IMR-90 (cell line): ENCODE measurements around the gene FAM168A. TPM values are rescaled to one million over a fixed set of nuclear protein-coding genes. Genes with fewer than 3 reads are reported as not detected.

Experiments
- ATAC-seq: fragments of 200-7000 bp; cut with Tn5 transposase; 2 replicates; pipeline ENCODE4 v1.9.1; 2020; ENCODE audit warnings: low read depth, mild to moderate bottlenecking, moderate library complexity
- BruUV-seq: library from RNA; stranded (reverse); fragments of 400-500 nt; replicated peaks from 2 replicates; lab custom pipeline; 2021; lab: Mats Ljungman, UMichigan
- CTCF ChIA-PET: fragments of 300-600 bp; formaldehyde crosslinking; extraction: SDS; loops from one replicate; lab custom pipeline; 2021; ENCODE audit warnings: antibody characterized with exemption; lab: Yijun Ruan, JAX
- POLR2A ChIA-PET: fragments of 300-600 bp; sonication (Branson Sonifier 250); formaldehyde crosslinking; loops from one replicate; lab custom pipeline; 2022; ENCODE audit warnings: antibody characterized with exemption; ENCODE audit not compliant: unreplicated experiment; lab: Charles Lee
- DNase-seq: peaks from one replicate; pipeline ENCODE4 v3.0.0; 2013
- H2AFZ ChIP-seq: replicated peaks from 2 replicates; pipeline ENCODE3; 2013; ENCODE audit warnings: low read length, mild to moderate bottlenecking; ENCODE audit not compliant: poor library complexity
- H2AK5ac ChIP-seq: 2 replicates; pipeline ENCODE4 v1.6.1; 2013; ENCODE audit warnings: low read depth, low read length, inconsistent platforms
- H2AK9ac ChIP-seq: replicated peaks from 2 replicates; pipeline ENCODE3; 2013; ENCODE audit warnings: mild to moderate bottlenecking, low read depth, low read length, moderate library complexity; ENCODE audit not compliant: poor library complexity
- H2BK120ac ChIP-seq: 2 replicates; pipeline ENCODE4 v1.6.1; 2013; ENCODE audit warnings: low read depth, low read length, inconsistent platforms
- H2BK15ac ChIP-seq: 3 replicates; pipeline ENCODE4 v1.6.1; 2013; ENCODE audit warnings: low read depth, low read length, inconsistent platforms
- H2BK20ac ChIP-seq: 2 replicates; pipeline ENCODE4 v1.6.1; 2013; ENCODE audit warnings: low read depth, mild to moderate bottlenecking, inconsistent platforms, low read length, moderate library complexity
- H2BK5ac ChIP-seq: 2 replicates; pipeline ENCODE4 v1.6.1; 2013; ENCODE audit warnings: mild to moderate bottlenecking, low read depth, low read length, inconsistent platforms; ENCODE audit not compliant: poor library complexity, severe bottlenecking
- H3K14ac ChIP-seq: replicated peaks from 2 replicates; pipeline ENCODE4 v1.6.1; 2013; ENCODE audit warnings: low read depth, low read length, inconsistent platforms
- H3K18ac ChIP-seq: 2 replicates; pipeline ENCODE4 v1.6.1; 2013; ENCODE audit warnings: low read depth, low read length, control low read depth
- H3K23ac ChIP-seq: 2 replicates; pipeline ENCODE4 v1.6.1; 2013; ENCODE audit warnings: low read depth, low read length, inconsistent platforms
- H3K27ac ChIP-seq: 2 replicates; pipeline ENCODE4 v1.5.1; 2013; ENCODE audit warnings: mild to moderate bottlenecking, control low read depth, low read length; ENCODE audit not compliant: insufficient read depth
- H3K27me3 ChIP-seq: 2 replicates; pipeline ENCODE4 v1.6.1; 2013; ENCODE audit warnings: low read length; ENCODE audit not compliant: control insufficient read depth, insufficient read depth
- H3K36me3 ChIP-seq: 2 replicates; pipeline ENCODE4 v1.6.1; 2013; ENCODE audit warnings: low read length, mixed read lengths; ENCODE audit not compliant: control insufficient read depth, insufficient read depth
- H3K4ac ChIP-seq: 2 replicates; pipeline ENCODE4 v1.6.1; 2013; ENCODE audit warnings: low read depth, low read length, inconsistent platforms
- H3K4me1 ChIP-seq: 2 replicates; pipeline ENCODE4 v1.6.1; 2013; ENCODE audit warnings: low read length, mixed read lengths; ENCODE audit not compliant: control insufficient read depth, insufficient read depth
- H3K4me2 ChIP-seq: 2 replicates; pipeline ENCODE4 v1.6.1; 2013; ENCODE audit warnings: low read depth, mild to moderate bottlenecking, control low read depth, low read length, moderate library complexity
- H3K4me3 ChIP-seq: 2 replicates; pipeline ENCODE4 v1.5.1; 2013; ENCODE audit warnings: low read depth, mild to moderate bottlenecking, control low read depth, low read length, moderate library complexity; ENCODE audit not compliant: insufficient read depth
- H3K56ac ChIP-seq: 2 replicates; pipeline ENCODE4 v1.6.1; 2013; ENCODE audit warnings: low read length, inconsistent platforms; ENCODE audit not compliant: insufficient read depth; ENCODE audit errors: extremely low read depth
- H3K79me1 ChIP-seq, 2 experiments: 2 replicates each; pipeline ENCODE4 v1.6.1; 2013; ENCODE audit warnings: low read length in 2 of 2, inconsistent platforms in 1 of 2, low read depth in 1 of 2
- H3K9ac ChIP-seq: 2 replicates; pipeline ENCODE4 v1.6.1; 2013; ENCODE audit warnings: low read depth, low read length, control low read depth
- H3K9me1 ChIP-seq: 2 replicates; pipeline ENCODE4 v1.6.1; 2013; ENCODE audit warnings: low read length, inconsistent platforms; ENCODE audit not compliant: insufficient read depth
- H3K9me3 ChIP-seq: 2 replicates; pipeline ENCODE4 v1.6.1; 2013; ENCODE audit warnings: low read length; ENCODE audit not compliant: control insufficient read depth, insufficient read depth
- H4K20me1 ChIP-seq: 2 replicates; pipeline ENCODE4 v1.6.1; 2013; ENCODE audit warnings: low read length, inconsistent platforms; ENCODE audit not compliant: insufficient read depth
- H4K5ac ChIP-seq: 2 replicates; pipeline ENCODE4 v1.6.1; 2013; ENCODE audit warnings: mild to moderate bottlenecking, low read depth, low read length, control low read depth
- H4K8ac ChIP-seq, 2 experiments: 2 replicates each; pipeline ENCODE4 v1.6.1; 2013; ENCODE audit warnings: low read depth in 2 of 2, low read length in 2 of 2, control low read depth in 1 of 2, inconsistent platforms in 1 of 2
- H4K91ac ChIP-seq: 2 replicates; pipeline ENCODE4 v1.6.1; 2013; ENCODE audit warnings: low read depth, low read length, inconsistent platforms; ENCODE audit not compliant: insufficient read depth
- BHLHE40 ChIP-seq: fragments of 150-350 bp; IDR thresholded peaks from 2 replicates; pipeline ENCODE4 v1.6.1; 2016; ENCODE audit warnings: mild to moderate bottlenecking, low read depth, low read length
- CEBPB ChIP-seq: IDR thresholded peaks from 2 replicates; pipeline ENCODE4 v1.6.1; 2012; ENCODE audit warnings: low read depth, low read length, improper control_type of control experiment
- CTCF ChIP-seq: conservative IDR thresholded peaks from 2 replicates; pipeline ENCODE4 v1.5.1; 2012; ENCODE audit warnings: mild to moderate bottlenecking, low read depth, low read length, improper control_type of control experiment
- FOS ChIP-seq: fragments of 150-350 bp; IDR thresholded peaks from 2 replicates; pipeline ENCODE4 v1.6.1; 2016; ENCODE audit warnings: low read depth, low read length
- MAFK ChIP-seq: IDR thresholded peaks from 2 replicates; pipeline ENCODE4 v1.6.1; 2012; ENCODE audit warnings: low read depth, low read length, improper control_type of control experiment
- MAZ ChIP-seq: IDR thresholded peaks from 2 replicates; pipeline ENCODE4 v1.6.1; 2012; ENCODE audit warnings: low read depth, mild to moderate bottlenecking, low read length, improper control_type of control experiment, moderate library complexity, borderline replicate concordance
- MXI1 ChIP-seq: IDR thresholded peaks from 2 replicates; pipeline ENCODE4 v1.6.1; 2012; ENCODE audit warnings: low read depth, mild to moderate bottlenecking, low read length, moderate library complexity, borderline replicate concordance
- NFE2L2 ChIP-seq: fragments of 150-350 bp; IDR thresholded peaks from 2 replicates; pipeline ENCODE4 v1.6.1; 2016; ENCODE audit warnings: low read depth, mild to moderate bottlenecking, low read length
- POLR2A ChIP-seq: IDR thresholded peaks from 2 replicates; pipeline ENCODE4 v1.6.1; 2012; ENCODE audit warnings: mild to moderate bottlenecking, low read depth, low read length
- RAD21 ChIP-seq: IDR thresholded peaks from 2 replicates; pipeline ENCODE4 v1.6.1; 2012; ENCODE audit warnings: low read length, improper control_type of control experiment
- RCOR1 ChIP-seq: IDR thresholded peaks from 2 replicates; pipeline ENCODE4 v1.6.1; 2012; ENCODE audit warnings: mild to moderate bottlenecking, low read length, improper control_type of control experiment; ENCODE audit not compliant: insufficient replicate concordance
- RFX5 ChIP-seq: IDR thresholded peaks from 2 replicates; pipeline ENCODE4 v1.8.0; 2012; ENCODE audit warnings: low read depth, mild to moderate bottlenecking, low read length, moderate library complexity
- SMC3 ChIP-seq: fragments of 150-350 bp; IDR thresholded peaks from 2 replicates; pipeline ENCODE4 v1.6.1; 2016; ENCODE audit warnings: low read depth, mild to moderate bottlenecking, antibody characterized with exemption, low read length, moderate library complexity
- USF2 ChIP-seq: fragments of 150-350 bp; IDR thresholded peaks from 2 replicates; pipeline ENCODE4 v1.6.1; 2017; ENCODE audit warnings: mild to moderate bottlenecking, antibody characterized with exemption, low read length, low read depth
- WGBS, 2 experiments: methylation state at CpG; one replicate each; pipeline versions ENCODE4 v1.1.5 to v1.1.7; 2013; ENCODE audit warnings: missing lambda C conversion rate in 2 of 2; ENCODE audit not compliant: insufficient read length in 1 of 2; ENCODE audit errors: extremely low coverage in 2 of 2; 5-methylcytosine and 5-hydroxymethylcytosine counted together
- dilution Hi-C: fragments of 300-500 bp; cut with HindIII; formaldehyde crosslinking; loops from one replicate; pipeline ENCODE4 v1.14.3; 2018; ENCODE audit warnings: low sequenced_read_pairs; ENCODE audit not compliant: unreplicated experiment
- in situ Hi-C: fragments of 300-500 bp; cut with MboI; formaldehyde crosslinking; loops from 3 replicates; pipeline ENCODE4 v1.14.3; 2019; ENCODE audit warnings: low sequenced_read_pairs, inconsistent platforms, mixed read lengths
- intact Hi-C: fragments of 100-400 bp; cut with micrococcal nuclease; formaldehyde crosslinking; loops from 2 replicates; pipeline ENCODE4 v1.10.0; 2022
- polyA plus RNA-seq, 3 experiments: library from polyadenylated mRNA; depleted of rRNA; stranded (reverse); fragments of >200 nt; gene quantifications; 2 replicates each; pipeline ENCODE4 v1.2.3, GENCODE V29; 2012; ENCODE audit warnings: low replicate concordance in 1 of 3
- total RNA-seq: library from RNA; depleted of rRNA; stranded (reverse); fragments of >200 nt; gene quantifications from 2 replicates; pipeline ENCODE4 v1.2.3, GENCODE V29; 2012
- TF ChIP-seq, protein P1 (sequence below): fragments of 150-350 bp; IDR thresholded peaks from 2 replicates; pipeline ENCODE4 v1.6.1; 2016; ENCODE audit warnings: low read depth, mild to moderate bottlenecking, low read length, moderate library complexity, borderline replicate concordance

Gene FAM168A
- total and polyA plus RNA-seq, 2 of the 4 experiments (the other 2 are of a cell fraction), result 13.1 to 22.8 TPM

DNA sequence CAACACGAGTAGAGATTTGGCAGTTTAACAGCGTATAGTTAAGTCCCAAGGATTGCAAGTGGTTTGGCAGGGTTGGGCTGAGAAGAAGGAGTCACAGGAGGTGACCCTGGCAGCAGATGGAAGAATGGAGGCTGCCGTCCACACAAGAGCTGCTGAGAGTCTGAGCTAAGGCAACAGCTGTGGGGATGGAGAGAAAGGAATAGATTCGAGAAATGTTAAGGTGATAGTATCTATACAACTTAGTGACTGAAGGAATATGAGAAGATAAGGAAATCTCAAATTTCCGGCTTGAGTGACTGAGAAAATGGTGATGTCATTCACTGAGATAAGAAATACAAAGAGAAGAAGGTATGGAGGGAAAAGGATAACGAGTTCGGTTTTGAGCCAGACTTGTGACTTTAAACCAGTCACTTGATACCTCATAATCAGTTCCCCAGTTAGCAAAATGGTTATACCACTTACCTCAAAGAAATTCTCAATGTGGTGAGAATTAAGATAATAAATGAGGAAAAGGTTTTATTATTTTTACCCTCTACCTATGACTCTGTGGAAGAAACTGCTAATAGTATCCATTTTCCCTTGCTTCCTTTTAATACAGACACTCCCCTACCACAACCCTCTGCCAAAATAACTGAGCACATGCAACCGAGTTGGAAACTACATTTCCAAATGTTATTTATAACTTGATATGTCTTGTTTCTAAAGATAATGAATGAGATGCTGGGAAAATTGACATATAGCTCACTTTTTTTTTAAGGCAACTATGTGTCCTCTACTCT is 30.7 kb downstream of the FAM168A start:
- ChIA-PET CTCF (interaction anchor here (0.6 to 1.0 kb wide), 2 partner anchors 11 to 28 kb away, joined by 3 to 4 read pairs; no protein-coding TSS in a partner anchor), POLR2A (no interaction called here)
- Histone ChIP-seq H3K9me1 (no peaks in the 10 kb centered on the region; the same call in 1 of the 2 replicates), H3K23ac (no peak overlapping the region), H3K36me3 (no peaks in the 10 kb centered on the region), H3K79me1 (peaks cover 16 to 50% of the 10 kb centered on the region in 2 experiments), H3K9me3 (no peaks in the 10 kb centered on the region), H2BK20ac (no peak overlapping the region), H2AK9ac (no peak overlapping the region), H3K14ac (no peak overlapping the region), H3K9ac (no peak overlapping the region), H3K18ac (no peak overlapping the region), H2AK5ac (no peak overlapping the region), H3K27ac (no peak overlapping the region), H2BK5ac (no peak overlapping the region), H3K4me1 (peaks cover 4% of the 10 kb centered on the region), H2AFZ (no peak overlapping the region), H2BK120ac (no peak overlapping the region), H3K56ac (no peak overlapping the region), H3K4me2 (no peak overlapping the region), H4K8ac (no peak overlapping the region), H3K27me3 (no peaks in the 10 kb centered on the region), H4K20me1 (peaks cover 16% of the 10 kb centered on the region; the same call in 1 of the 2 replicates), H4K91ac (no peak overlapping the region), H3K4ac (no peak overlapping the region), H3K4me3 (no peak overlapping the region), H2BK15ac (no peak overlapping the region), H4K5ac (no peak overlapping the region)
- in situ Hi-C loops, result no loop called here
- BruUV-seq, result no TSS peak
- intact Hi-C loops, result no loop called here
- dilution Hi-C loops, result no loop called here
- DNase-seq, result peak; percentile 41
- WGBS, 2 experiments, result 58% methylated on average over 3 of the region's 8 CpGs; no CpG with 5 or more reads in 1 of the 2 experiments
- ATAC-seq, result no peak
- TF ChIP-seq CTCF (no peak), MAZ (no peak), SMC3 (no peak), BHLHE40 (no peak), RAD21 (no peak), MAFK (no peak), RCOR1 (no peak), CEBPB (no peak), MXI1 (no peak), RFX5 (no peak), NFE2L2 (no peak), USF2 (no peak), FOS (no peak), POLR2A (no peak)
- TF ChIP-seq, protein P1, sequence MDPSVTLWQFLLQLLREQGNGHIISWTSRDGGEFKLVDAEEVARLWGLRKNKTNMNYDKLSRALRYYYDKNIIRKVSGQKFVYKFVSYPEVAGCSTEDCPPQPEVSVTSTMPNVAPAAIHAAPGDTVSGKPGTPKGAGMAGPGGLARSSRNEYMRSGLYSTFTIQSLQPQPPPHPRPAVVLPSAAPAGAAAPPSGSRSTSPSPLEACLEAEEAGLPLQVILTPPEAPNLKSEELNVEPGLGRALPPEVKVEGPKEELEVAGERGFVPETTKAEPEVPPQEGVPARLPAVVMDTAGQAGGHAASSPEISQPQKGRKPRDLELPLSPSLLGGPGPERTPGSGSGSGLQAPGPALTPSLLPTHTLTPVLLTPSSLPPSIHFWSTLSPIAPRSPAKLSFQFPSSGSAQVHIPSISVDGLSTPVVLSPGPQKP, result no peak
